Astrocyte (in vitro differentiated cells and primary cell): Measurements from ENCODE around the gene SMIM43. TPM values are rescaled to one million over a fixed set of nuclear protein-coding genes. Genes with fewer than 3 reads are reported as not detected.

ENCODE experiments used
- DNase-seq: peaks from one replicate; pipeline ENCODE4 v3.0.0-alpha.2; 2010; ENCODE audit warnings: low read depth
- FAIRE-seq: peaks from 2 replicates; lab custom pipeline; 2011; peaks lifted over from hg19 to GRCh38; lab: Jason Lieb, UNC
- H2AFZ ChIP-seq: 2 replicates; pipeline ENCODE4 v1.6.0; 2012; ENCODE audit warnings: low read depth, low read length, inconsistent platforms
- H3K27ac ChIP-seq: 2 replicates; pipeline ENCODE4 v1.5.1; 2011; ENCODE audit warnings: low read depth, low read length, inconsistent platforms
- H3K27me3 ChIP-seq: 2 replicates; pipeline ENCODE4 v1.6.0; 2011; ENCODE audit warnings: low read length, inconsistent platforms; ENCODE audit not compliant: insufficient read depth
- H3K36me3 ChIP-seq: 2 replicates; pipeline ENCODE4 v1.5.1; 2011; ENCODE audit warnings: low read length, inconsistent platforms; ENCODE audit not compliant: insufficient read depth
- H3K4me1 ChIP-seq: 2 replicates; pipeline ENCODE4 v1.5.1; 2011; ENCODE audit warnings: low read length, inconsistent platforms; ENCODE audit not compliant: insufficient read depth
- H3K4me2 ChIP-seq: 2 replicates; pipeline ENCODE4 v1.6.0; 2012; ENCODE audit warnings: low read length, inconsistent platforms
- H3K4me3 ChIP-seq: 2 replicates; pipeline ENCODE4 v1.5.1; 2011; ENCODE audit warnings: low read depth, mild to moderate bottlenecking, low read length, inconsistent platforms; ENCODE audit not compliant: insufficient read depth
- H3K79me2 ChIP-seq: 2 replicates; pipeline ENCODE4 v1.6.0; 2012; ENCODE audit warnings: mild to moderate bottlenecking, low read length, inconsistent platforms; ENCODE audit not compliant: insufficient read depth
- H3K9ac ChIP-seq: 2 replicates; pipeline ENCODE4 v1.6.0; 2012; ENCODE audit warnings: mild to moderate bottlenecking, low read length, inconsistent platforms
- H3K9me3 ChIP-seq: 2 replicates; pipeline ENCODE4 v1.5.1; 2012; ENCODE audit warnings: low read depth, mild to moderate bottlenecking, low read length, inconsistent platforms; ENCODE audit not compliant: insufficient read depth
- H4K20me1 ChIP-seq: 2 replicates; pipeline ENCODE4 v1.6.0; 2012; ENCODE audit warnings: low read length, inconsistent platforms; ENCODE audit not compliant: insufficient read depth
- H3K27ac Mint-ChIP-seq: one replicate; pipeline ENCODE4 v1.8.0; 2021; ENCODE audit warnings: mild to moderate bottlenecking, mixed read lengths; ENCODE audit not compliant: unreplicated experiment
- H3K27me3 Mint-ChIP-seq: one replicate; pipeline ENCODE4 v1.8.0; 2021; ENCODE audit warnings: low read depth, mixed read lengths; ENCODE audit not compliant: unreplicated experiment
- H3K36me3 Mint-ChIP-seq: one replicate; pipeline ENCODE4 v1.8.0; 2021; ENCODE audit warnings: low read depth, mixed read lengths; ENCODE audit not compliant: unreplicated experiment
- H3K4me1 Mint-ChIP-seq: one replicate; pipeline ENCODE4 v1.8.0; 2021; ENCODE audit warnings: low read depth, mixed read lengths; ENCODE audit not compliant: unreplicated experiment
- H3K4me3 Mint-ChIP-seq: one replicate; pipeline ENCODE4 v1.8.0; 2021; ENCODE audit warnings: mild to moderate bottlenecking, moderate library complexity, mixed read lengths; ENCODE audit not compliant: unreplicated experiment
- H3K9me3 Mint-ChIP-seq: one replicate; pipeline ENCODE4 v1.8.0; 2021; ENCODE audit warnings: mild to moderate bottlenecking, mixed read lengths; ENCODE audit not compliant: unreplicated experiment
- CTCF ChIP-seq: IDR thresholded peaks from 2 replicates; pipeline ENCODE4 v1.5.1; 2011; ENCODE audit warnings: low read depth, mild to moderate bottlenecking, inconsistent platforms, low read length, moderate library complexity; ENCODE audit not compliant: insufficient read depth
- EZH2 ChIP-seq: IDR thresholded peaks from 2 replicates; pipeline ENCODE4 v1.6.1; 2012; ENCODE audit warnings: mild to moderate bottlenecking, low read length, inconsistent platforms; ENCODE audit not compliant: insufficient read depth
- total RNA-seq: library from RNA; stranded (reverse); gene quantifications from 2 replicates; pipeline ENCODE4 v1.2.1, GENCODE V29; 2021

SMIM43 gene
- total RNA-seq, 1 donor from 2014 or later: not detected

GRCh38 chr4:121749225-121749624 is 15.7 kb downstream of the SMIM43 start:
- no peak overlapping the region for H3K4me3 Mint-ChIP-seq
- TF ChIP-seq EZH2 (no peak), CTCF (no peak)
- Histone ChIP-seq H3K36me3 (no peaks in the 10 kb centered on the region), H2AFZ (peak overlapping the region; percentile 39), H3K4me2 (no peak overlapping the region), H3K4me1 (no peaks in the 10 kb centered on the region), H3K79me2 (no peaks in the 10 kb centered on the region), H4K20me1 (no peaks in the 10 kb centered on the region), H3K4me3 (no peak overlapping the region), H3K9me3 (no peaks in the 10 kb centered on the region), H3K9ac (no peak overlapping the region), H3K27ac (no peak overlapping the region), H3K27me3 (no peaks in the 10 kb centered on the region)
- FAIRE-seq (no peak), DNase-seq (no peak)
- H3K36me3 Mint-ChIP-seq: no peaks in the 10 kb centered on the region
- no peak overlapping the region for H3K27ac Mint-ChIP-seq
- H3K9me3 Mint-ChIP-seq: peaks cover 2% of the 10 kb centered on the region
- H3K4me1 Mint-ChIP-seq: no peaks in the 10 kb centered on the region
- H3K27me3 Mint-ChIP-seq: peaks cover 4% of the 10 kb centered on the region

GRCh38 chr4:121742794-121743193 is 22.2 kb downstream of the SMIM43 start:
- no peaks in the 10 kb centered on the region for H4K20me1 ChIP-seq
- H3K9ac ChIP-seq: no peak overlapping the region
- Mint-ChIP-seq H3K9me3 (no peaks in the 10 kb centered on the region), H3K4me1 (peaks cover 7% of the 10 kb centered on the region), H3K27ac (no peak overlapping the region), H3K4me3 (no peak overlapping the region), H3K27me3 (no peaks in the 10 kb centered on the region), H3K36me3 (no peaks in the 10 kb centered on the region)
- H2AFZ ChIP-seq: no peak overlapping the region
- FAIRE-seq: no peak
- H3K4me1 ChIP-seq: no peaks in the 10 kb centered on the region
- H3K27ac ChIP-seq: no peak overlapping the region
- no peak for DNase-seq
- no peaks in the 10 kb centered on the region for H3K79me2 ChIP-seq
- H3K27me3 ChIP-seq: no peaks in the 10 kb centered on the region
- H3K36me3 ChIP-seq: no peaks in the 10 kb centered on the region
- TF ChIP-seq CTCF (no peak), EZH2 (no peak)
- no peak overlapping the region for H3K4me3 ChIP-seq
- no peaks in the 10 kb centered on the region for H3K9me3 ChIP-seq
- H3K4me2 ChIP-seq: no peak overlapping the region

GRCh38 chr4:121741751-121742150 is 23.2 kb downstream of the SMIM43 start:
- TF ChIP-seq EZH2: no peak
- no peak for TF ChIP-seq CTCF
- Mint-ChIP-seq H3K27me3 (no peaks in the 10 kb centered on the region), H3K9me3 (no peaks in the 10 kb centered on the region), H3K4me3 (no peak overlapping the region), H3K27ac (no peak overlapping the region), H3K36me3 (no peaks in the 10 kb centered on the region), H3K4me1 (peaks cover 7% of the 10 kb centered on the region)
- Histone ChIP-seq H3K4me1 (no peaks in the 10 kb centered on the region), H3K27me3 (no peaks in the 10 kb centered on the region), H3K9me3 (no peaks in the 10 kb centered on the region), H3K9ac (no peak overlapping the region), H2AFZ (no peak overlapping the region), H3K4me3 (no peak overlapping the region), H3K27ac (no peak overlapping the region), H3K79me2 (no peaks in the 10 kb centered on the region), H4K20me1 (no peaks in the 10 kb centered on the region), H3K36me3 (no peaks in the 10 kb centered on the region), H3K4me2 (no peak overlapping the region)
- FAIRE-seq (no peak), DNase-seq (no peak)
